Liver (tissue), 3 donors: ENCODE results near the gene SALL3.

Experiments
- EGR1 ChIP-seq, 2 donors: IDR thresholded peaks; 2 replicates each; pipeline ENCODE4 v1.6.1; 2016 to 2018; ENCODE audit warnings: antibody characterized with exemption in 2 of 2, low read depth in 2 of 2
- FOXA1 ChIP-seq: IDR thresholded peaks from 2 replicates; pipeline ENCODE4 v1.6.1; 2016; ENCODE audit warnings: antibody characterized with exemption
- HNF4G ChIP-seq: IDR thresholded peaks from 2 replicates; pipeline ENCODE4 v1.6.1; 2016; ENCODE audit warnings: antibody characterized with exemption
- JUND ChIP-seq, 2 donors: IDR thresholded peaks; 2 replicates each; pipeline ENCODE4 v1.6.1; 2016; ENCODE audit warnings: antibody characterized with exemption in 2 of 2
- NR2F2 ChIP-seq: IDR thresholded peaks from 2 replicates; pipeline ENCODE4 v1.6.1; 2016; ENCODE audit warnings: antibody characterized with exemption
- RAD21 ChIP-seq, 2 donors: IDR thresholded peaks; 2 replicates each; pipeline ENCODE4 v1.6.1; 2016; ENCODE audit warnings: antibody characterized with exemption in 2 of 2, mild to moderate bottlenecking in 2 of 2
- SP1 ChIP-seq: IDR thresholded peaks from 2 replicates; pipeline ENCODE4 v1.6.1; 2018; ENCODE audit warnings: antibody characterized with exemption, mild to moderate bottlenecking
- TAF1 ChIP-seq: conservative IDR thresholded peaks from 2 replicates; pipeline ENCODE4 v1.6.1; 2016; ENCODE audit warnings: antibody characterized with exemption, mild to moderate bottlenecking
- YY1 ChIP-seq: IDR thresholded peaks from 2 replicates; pipeline ENCODE4 v1.6.1; 2016; ENCODE audit warnings: antibody characterized with exemption, mild to moderate bottlenecking
- TF ChIP-seq, protein P1 (sequence below): fragments of 150-350 bp; IDR thresholded peaks from 2 replicates; pipeline ENCODE4 v1.5.1; 2017; ENCODE audit warnings: improper control_type of control experiment, low read depth, low read length; ENCODE audit not compliant: missing input control
- TF ChIP-seq, protein P2 (sequence below): IDR thresholded peaks from 2 replicates; pipeline ENCODE4 v1.6.1; 2016; ENCODE audit warnings: antibody characterized with exemption, mild to moderate bottlenecking
- TF ChIP-seq, protein P3 (sequence below): IDR thresholded peaks from 2 replicates; pipeline ENCODE4 v1.6.1; 2016; ENCODE audit warnings: antibody characterized with exemption
- TF ChIP-seq, protein P4 (sequence below): IDR thresholded peaks from 2 replicates; pipeline ENCODE4 v1.6.1; 2016; ENCODE audit warnings: antibody characterized with exemption
- donor health status: healthy.
- donor health status: healthy.

DNA sequence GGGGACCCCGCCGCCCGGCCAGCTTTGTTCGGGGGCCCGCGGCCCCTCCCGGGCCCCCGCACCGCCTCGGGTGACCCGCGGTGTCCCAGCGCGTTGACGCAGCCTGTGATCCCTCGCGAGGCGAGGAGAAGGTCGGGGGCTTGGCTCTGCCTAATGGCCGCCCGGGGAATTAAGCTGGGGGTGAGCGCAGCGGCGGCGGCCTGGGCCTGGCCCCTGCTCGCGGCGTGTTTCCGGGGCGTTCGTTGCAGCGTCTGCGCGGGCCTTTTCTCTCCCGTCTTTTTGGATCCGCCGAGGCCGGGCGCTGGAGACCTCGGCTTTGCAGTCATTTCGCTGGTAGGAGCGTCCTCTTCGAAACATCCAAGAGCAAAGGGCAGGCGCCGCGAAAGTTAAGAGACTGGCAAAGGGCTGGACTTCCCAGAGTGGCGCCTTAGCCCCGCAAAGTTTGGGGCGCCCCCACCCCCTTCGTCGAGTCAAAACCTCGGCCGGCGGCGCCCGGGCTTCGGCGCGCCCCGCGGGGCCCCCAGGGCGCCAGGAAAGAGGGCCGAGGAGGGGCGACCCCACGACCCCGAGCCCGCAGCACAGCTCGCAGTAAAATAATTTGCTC, 1.3 kb downstream of the SALL3 start:
- TF ChIP-seq, protein P1, sequence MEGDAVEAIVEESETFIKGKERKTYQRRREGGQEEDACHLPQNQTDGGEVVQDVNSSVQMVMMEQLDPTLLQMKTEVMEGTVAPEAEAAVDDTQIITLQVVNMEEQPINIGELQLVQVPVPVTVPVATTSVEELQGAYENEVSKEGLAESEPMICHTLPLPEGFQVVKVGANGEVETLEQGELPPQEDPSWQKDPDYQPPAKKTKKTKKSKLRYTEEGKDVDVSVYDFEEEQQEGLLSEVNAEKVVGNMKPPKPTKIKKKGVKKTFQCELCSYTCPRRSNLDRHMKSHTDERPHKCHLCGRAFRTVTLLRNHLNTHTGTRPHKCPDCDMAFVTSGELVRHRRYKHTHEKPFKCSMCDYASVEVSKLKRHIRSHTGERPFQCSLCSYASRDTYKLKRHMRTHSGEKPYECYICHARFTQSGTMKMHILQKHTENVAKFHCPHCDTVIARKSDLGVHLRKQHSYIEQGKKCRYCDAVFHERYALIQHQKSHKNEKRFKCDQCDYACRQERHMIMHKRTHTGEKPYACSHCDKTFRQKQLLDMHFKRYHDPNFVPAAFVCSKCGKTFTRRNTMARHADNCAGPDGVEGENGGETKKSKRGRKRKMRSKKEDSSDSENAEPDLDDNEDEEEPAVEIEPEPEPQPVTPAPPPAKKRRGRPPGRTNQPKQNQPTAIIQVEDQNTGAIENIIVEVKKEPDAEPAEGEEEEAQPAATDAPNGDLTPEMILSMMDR, result no peak
- no peak for TF ChIP-seq JUND (IDR thresholded peaks at IDR 0.05)
- no peak for TF ChIP-seq TAF1
- no peak for TF ChIP-seq EGR1 (IDR thresholded peaks at IDR 0.05; ENCODE audit: low read depth in 2 of 2)
- TF ChIP-seq YY1, result no peak
- TF ChIP-seq, protein P2, sequence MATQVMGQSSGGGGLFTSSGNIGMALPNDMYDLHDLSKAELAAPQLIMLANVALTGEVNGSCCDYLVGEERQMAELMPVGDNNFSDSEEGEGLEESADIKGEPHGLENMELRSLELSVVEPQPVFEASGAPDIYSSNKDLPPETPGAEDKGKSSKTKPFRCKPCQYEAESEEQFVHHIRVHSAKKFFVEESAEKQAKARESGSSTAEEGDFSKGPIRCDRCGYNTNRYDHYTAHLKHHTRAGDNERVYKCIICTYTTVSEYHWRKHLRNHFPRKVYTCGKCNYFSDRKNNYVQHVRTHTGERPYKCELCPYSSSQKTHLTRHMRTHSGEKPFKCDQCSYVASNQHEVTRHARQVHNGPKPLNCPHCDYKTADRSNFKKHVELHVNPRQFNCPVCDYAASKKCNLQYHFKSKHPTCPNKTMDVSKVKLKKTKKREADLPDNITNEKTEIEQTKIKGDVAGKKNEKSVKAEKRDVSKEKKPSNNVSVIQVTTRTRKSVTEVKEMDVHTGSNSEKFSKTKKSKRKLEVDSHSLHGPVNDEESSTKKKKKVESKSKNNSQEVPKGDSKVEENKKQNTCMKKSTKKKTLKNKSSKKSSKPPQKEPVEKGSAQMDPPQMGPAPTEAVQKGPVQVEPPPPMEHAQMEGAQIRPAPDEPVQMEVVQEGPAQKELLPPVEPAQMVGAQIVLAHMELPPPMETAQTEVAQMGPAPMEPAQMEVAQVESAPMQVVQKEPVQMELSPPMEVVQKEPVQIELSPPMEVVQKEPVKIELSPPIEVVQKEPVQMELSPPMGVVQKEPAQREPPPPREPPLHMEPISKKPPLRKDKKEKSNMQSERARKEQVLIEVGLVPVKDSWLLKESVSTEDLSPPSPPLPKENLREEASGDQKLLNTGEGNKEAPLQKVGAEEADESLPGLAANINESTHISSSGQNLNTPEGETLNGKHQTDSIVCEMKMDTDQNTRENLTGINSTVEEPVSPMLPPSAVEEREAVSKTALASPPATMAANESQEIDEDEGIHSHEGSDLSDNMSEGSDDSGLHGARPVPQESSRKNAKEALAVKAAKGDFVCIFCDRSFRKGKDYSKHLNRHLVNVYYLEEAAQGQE, result no peak
- TF ChIP-seq, protein P3, sequence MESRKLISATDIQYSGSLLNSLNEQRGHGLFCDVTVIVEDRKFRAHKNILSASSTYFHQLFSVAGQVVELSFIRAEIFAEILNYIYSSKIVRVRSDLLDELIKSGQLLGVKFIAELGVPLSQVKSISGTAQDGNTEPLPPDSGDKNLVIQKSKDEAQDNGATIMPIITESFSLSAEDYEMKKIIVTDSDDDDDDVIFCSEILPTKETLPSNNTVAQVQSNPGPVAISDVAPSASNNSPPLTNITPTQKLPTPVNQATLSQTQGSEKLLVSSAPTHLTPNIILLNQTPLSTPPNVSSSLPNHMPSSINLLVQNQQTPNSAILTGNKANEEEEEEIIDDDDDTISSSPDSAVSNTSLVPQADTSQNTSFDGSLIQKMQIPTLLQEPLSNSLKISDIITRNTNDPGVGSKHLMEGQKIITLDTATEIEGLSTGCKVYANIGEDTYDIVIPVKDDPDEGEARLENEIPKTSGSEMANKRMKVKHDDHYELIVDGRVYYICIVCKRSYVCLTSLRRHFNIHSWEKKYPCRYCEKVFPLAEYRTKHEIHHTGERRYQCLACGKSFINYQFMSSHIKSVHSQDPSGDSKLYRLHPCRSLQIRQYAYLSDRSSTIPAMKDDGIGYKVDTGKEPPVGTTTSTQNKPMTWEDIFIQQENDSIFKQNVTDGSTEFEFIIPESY, result no peak
- TF ChIP-seq RAD21 (IDR thresholded peaks at IDR 0.05), result no peak
- TF ChIP-seq, protein P4, sequence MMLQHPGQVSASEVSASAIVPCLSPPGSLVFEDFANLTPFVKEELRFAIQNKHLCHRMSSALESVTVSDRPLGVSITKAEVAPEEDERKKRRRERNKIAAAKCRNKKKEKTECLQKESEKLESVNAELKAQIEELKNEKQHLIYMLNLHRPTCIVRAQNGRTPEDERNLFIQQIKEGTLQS, result no peak
- no peak for TF ChIP-seq SP1
- TF ChIP-seq FOXA1, result no peak
- no peak for TF ChIP-seq NR2F2
- TF ChIP-seq HNF4G, result no peak
